WTC11 (cell line): ENCODE results near the gene ATP9B. TPM values are rescaled to one million over a fixed set of nuclear protein-coding genes. Genes with fewer than 3 reads are reported as not detected.

Experiments used
- ATAC-seq: fragments of 200-7000 bp; cut with Tn5 transposase; 2 replicates; pipeline ENCODE4 v1.10.0; 2021; ENCODE audit warnings: mild to moderate bottlenecking, moderate library complexity
- CTCF ChIA-PET: fragments of 300-600 bp; sonication (Branson Sonifier 250); formaldehyde crosslinking; loops from one replicate; lab custom pipeline; 2021; ENCODE audit warnings: antibody characterized with exemption; lab: Charles Lee
- POLR2A ChIA-PET: fragments of 350-600 bp; sonication (Branson Sonifier 250); formaldehyde crosslinking; loops from one replicate; lab custom pipeline; 2021; ENCODE audit warnings: antibody characterized with exemption; lab: Charles Lee
- DNase-seq: peaks from one replicate; pipeline ENCODE4 v3.0.0; 2021; ENCODE audit warnings: low spot score
- H3K27ac Mint-ChIP-seq: 2 replicates; pipeline ENCODE4 v1.8.0; 2021; ENCODE audit warnings: mixed read lengths
- H3K27me3 Mint-ChIP-seq: 2 replicates; pipeline ENCODE4 v1.8.0; 2021; ENCODE audit warnings: low read depth, mild to moderate bottlenecking, moderate library complexity, mixed read lengths
- H3K36me3 Mint-ChIP-seq: 2 replicates; pipeline ENCODE4 v1.8.0; 2021; ENCODE audit warnings: mixed read lengths
- H3K4me1 Mint-ChIP-seq: 2 replicates; pipeline ENCODE4 v1.8.0; 2022; ENCODE audit warnings: mixed read lengths
- H3K4me3 Mint-ChIP-seq: 2 replicates; pipeline ENCODE4 v1.8.0; 2021; ENCODE audit warnings: mild to moderate bottlenecking, moderate library complexity, mixed read lengths
- H3K9me3 Mint-ChIP-seq: 2 replicates; pipeline ENCODE4 v1.8.0; 2021; ENCODE audit warnings: mixed read lengths
- CBFB ChIP-seq: sonication (generic); formaldehyde crosslinking; IDR thresholded peaks from 2 replicates; pipeline ENCODE4 v1.8.1; 2022; ENCODE audit warnings: mild to moderate bottlenecking, low read depth, missing genetic modification reagents
- FOXK1 ChIP-seq: sonication (generic); formaldehyde crosslinking; IDR thresholded peaks from 2 replicates; pipeline ENCODE4 v1.8.0; 2022; ENCODE audit warnings: mild to moderate bottlenecking, moderate library complexity, missing genetic modification reagents
- FOXP4 ChIP-seq: sonication (generic); formaldehyde crosslinking; IDR thresholded peaks from 2 replicates; pipeline ENCODE4 v1.8.0; 2022; ENCODE audit warnings: mild to moderate bottlenecking, missing genetic modification reagents
- HMGA2 ChIP-seq: fragments of 250-450 bp; sonication (Bioruptor Pico); IDR thresholded peaks from 2 replicates; pipeline ENCODE4 v1.4.0; 2021; ENCODE audit warnings: mild to moderate bottlenecking, moderate library complexity
- KAT7 ChIP-seq: sonication (generic); formaldehyde crosslinking; IDR thresholded peaks from 2 replicates; pipeline ENCODE4 v1.8.1; 2023; ENCODE audit warnings: missing genetic modification reagents, mild to moderate bottlenecking, borderline replicate concordance
- MYBL2 ChIP-seq: sonication (generic); formaldehyde crosslinking; IDR thresholded peaks from 2 replicates; pipeline ENCODE4 v1.8.1; 2023; ENCODE audit warnings: mild to moderate bottlenecking, moderate library complexity, missing genetic modification reagents
- NFE2L1 ChIP-seq: sonication (generic); formaldehyde crosslinking; IDR thresholded peaks from 2 replicates; pipeline ENCODE4 v1.8.1; 2023; ENCODE audit warnings: missing genetic modification reagents
- RELA ChIP-seq: sonication (generic); formaldehyde crosslinking; IDR thresholded peaks from 2 replicates; pipeline ENCODE4 v1.8.1; 2022; ENCODE audit warnings: missing genetic modification reagents, mild to moderate bottlenecking, borderline replicate concordance
- SOX15 ChIP-seq: fragments of 250-450 bp; sonication (Bioruptor Pico); IDR thresholded peaks from 2 replicates; pipeline ENCODE4 v1.9.0; 2021; ENCODE audit warnings: mild to moderate bottlenecking
- TEAD1 ChIP-seq: sonication (generic); formaldehyde crosslinking; IDR thresholded peaks from 2 replicates; pipeline ENCODE4 v1.8.0; 2022; ENCODE audit warnings: mild to moderate bottlenecking, missing genetic modification reagents
- ZNF138 ChIP-seq: sonication (generic); formaldehyde crosslinking; conservative IDR thresholded peaks from 2 replicates; pipeline ENCODE4 v1.8.1; 2022; ENCODE audit warnings: mild to moderate bottlenecking, moderate library complexity, missing genetic modification reagents
- ZNF281 ChIP-seq: sonication (generic); formaldehyde crosslinking; IDR thresholded peaks from 2 replicates; pipeline ENCODE4 v1.8.0; 2023; ENCODE audit warnings: mild to moderate bottlenecking, missing genetic modification reagents
- ZNF396 ChIP-seq: fragments of 250-450 bp; sonication (Bioruptor Pico); IDR thresholded peaks from 2 replicates; pipeline ENCODE4 v1.8.0; 2021; ENCODE audit warnings: mild to moderate bottlenecking, moderate library complexity, borderline replicate concordance
- ZNF416 ChIP-seq: fragments of 250-450 bp; sonication (Bioruptor Pico); IDR thresholded peaks from 2 replicates; pipeline ENCODE4 v1.9.0; 2021; ENCODE audit warnings: mild to moderate bottlenecking, inconsistent platforms
- ZNF423 ChIP-seq: fragments of 250-450 bp; sonication (Bioruptor Pico); IDR thresholded peaks from 2 replicates; pipeline ENCODE4 v2.1.2; 2022; ENCODE audit warnings: mild to moderate bottlenecking, moderate library complexity
- total RNA-seq: library from RNA; stranded (reverse); gene quantifications from 3 replicates; pipeline ENCODE4 v1.2.3, GENCODE V29; 2021
- TF ChIP-seq, protein P1 (sequence below): sonication (generic); formaldehyde crosslinking; conservative IDR thresholded peaks from 2 replicates; pipeline ENCODE4 v1.8.1; 2022; ENCODE audit warnings: mild to moderate bottlenecking, missing genetic modification reagents
- TF ChIP-seq, protein P2 (sequence below): sonication (generic); formaldehyde crosslinking; IDR thresholded peaks from 2 replicates; pipeline ENCODE4 v1.8.1; 2023; ENCODE audit warnings: mild to moderate bottlenecking, missing genetic modification reagents
- TF ChIP-seq, protein P3 (sequence below): sonication (generic); formaldehyde crosslinking; conservative IDR thresholded peaks from 2 replicates; pipeline ENCODE4 v1.8.1; 2023; ENCODE audit warnings: mild to moderate bottlenecking, low read depth, missing genetic modification reagents, moderate library complexity
- TF ChIP-seq, protein P4 (sequence below): sonication (generic); formaldehyde crosslinking; IDR thresholded peaks from 2 replicates; pipeline ENCODE4 v1.8.1; 2022; ENCODE audit warnings: low read depth, missing genetic modification reagents, borderline replicate concordance

The ATP9B gene
- total RNA-seq, 1 experiment from 2014 or later, result 19.0 TPM

DNA sequence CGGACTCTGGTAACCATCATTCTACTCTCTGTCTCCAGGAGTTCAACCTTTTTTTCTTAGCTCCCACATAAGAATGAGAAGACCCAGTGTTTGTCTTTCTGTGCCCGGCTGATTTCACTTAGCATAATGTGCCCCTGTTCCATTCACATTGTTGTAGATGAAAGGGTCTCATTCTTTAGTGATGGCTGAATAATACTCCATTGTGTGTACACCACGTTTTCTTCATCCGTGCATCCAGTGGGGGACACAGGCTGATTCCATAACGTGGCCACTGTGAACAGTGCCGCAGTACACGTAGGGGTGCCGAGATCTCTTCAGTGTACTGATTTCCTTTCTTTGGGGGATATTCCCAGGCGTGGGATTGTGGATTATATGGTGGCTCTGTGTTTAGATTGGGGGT, 254.3 kb downstream of the ATP9B start:
- Mint-ChIP-seq H3K27me3 (no peaks in the 10 kb centered on the region), H3K4me1 (peaks cover 4% of the 10 kb centered on the region; the same call in 1 of the 2 replicates), H3K36me3 (peaks cover 7% of the 10 kb centered on the region), H3K9me3 (peaks cover 8% of the 10 kb centered on the region)
- POLR2A ChIA-PET, result no interaction called here
- DNase-seq, result no peak
- TF ChIP-seq KAT7 (CRISPR knock-in tag), result no peak
- TF ChIP-seq, all 79 proteins: peak for 0
- no peak for ATAC-seq
- H3K4me3 Mint-ChIP-seq, result no peak overlapping the region
- no peak overlapping the region for H3K27ac Mint-ChIP-seq
- CTCF ChIA-PET, result no interaction called here

- no peaks in the 10 kb centered on the region for H3K4me1 Mint-ChIP-seq
- ChIA-PET CTCF (no interaction called here), POLR2A (no interaction called here)
- DNase-seq (no peak), ATAC-seq (no peak)
- TF ChIP-seq, protein P1, sequence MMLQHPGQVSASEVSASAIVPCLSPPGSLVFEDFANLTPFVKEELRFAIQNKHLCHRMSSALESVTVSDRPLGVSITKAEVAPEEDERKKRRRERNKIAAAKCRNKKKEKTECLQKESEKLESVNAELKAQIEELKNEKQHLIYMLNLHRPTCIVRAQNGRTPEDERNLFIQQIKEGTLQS (CRISPR knock-in tag), result no peak
- no peak for TF ChIP-seq ZNF281 (CRISPR knock-in tag)
- no peak for TF ChIP-seq HMGA2 (CRISPR knock-in tag)
- TF ChIP-seq ZNF396 (CRISPR knock-in tag), result no peak
- TF ChIP-seq ZNF138 (CRISPR knock-in tag), result no peak
- no peak for TF ChIP-seq FOXP4 (CRISPR knock-in tag)
- no peak for TF ChIP-seq NFE2L1 (CRISPR knock-in tag)
- TF ChIP-seq, protein P2, sequence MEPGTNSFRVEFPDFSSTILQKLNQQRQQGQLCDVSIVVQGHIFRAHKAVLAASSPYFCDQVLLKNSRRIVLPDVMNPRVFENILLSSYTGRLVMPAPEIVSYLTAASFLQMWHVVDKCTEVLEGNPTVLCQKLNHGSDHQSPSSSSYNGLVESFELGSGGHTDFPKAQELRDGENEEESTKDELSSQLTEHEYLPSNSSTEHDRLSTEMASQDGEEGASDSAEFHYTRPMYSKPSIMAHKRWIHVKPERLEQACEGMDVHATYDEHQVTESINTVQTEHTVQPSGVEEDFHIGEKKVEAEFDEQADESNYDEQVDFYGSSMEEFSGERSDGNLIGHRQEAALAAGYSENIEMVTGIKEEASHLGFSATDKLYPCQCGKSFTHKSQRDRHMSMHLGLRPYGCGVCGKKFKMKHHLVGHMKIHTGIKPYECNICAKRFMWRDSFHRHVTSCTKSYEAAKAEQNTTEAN (CRISPR knock-in tag), result no peak
- no peak for TF ChIP-seq TEAD1 (CRISPR knock-in tag)
- no peak for TF ChIP-seq ZNF423 (CRISPR knock-in tag)
- TF ChIP-seq KAT7 (CRISPR knock-in tag), result no peak
- TF ChIP-seq MYBL2 (CRISPR knock-in tag), result no peak
- TF ChIP-seq RELA (CRISPR knock-in tag), result no peak
- no peak for TF ChIP-seq SOX15 (CRISPR knock-in tag)
- no peak for TF ChIP-seq ZNF416 (CRISPR knock-in tag)
- no peak for TF ChIP-seq CBFB (CRISPR knock-in tag)
- TF ChIP-seq, protein P3, sequence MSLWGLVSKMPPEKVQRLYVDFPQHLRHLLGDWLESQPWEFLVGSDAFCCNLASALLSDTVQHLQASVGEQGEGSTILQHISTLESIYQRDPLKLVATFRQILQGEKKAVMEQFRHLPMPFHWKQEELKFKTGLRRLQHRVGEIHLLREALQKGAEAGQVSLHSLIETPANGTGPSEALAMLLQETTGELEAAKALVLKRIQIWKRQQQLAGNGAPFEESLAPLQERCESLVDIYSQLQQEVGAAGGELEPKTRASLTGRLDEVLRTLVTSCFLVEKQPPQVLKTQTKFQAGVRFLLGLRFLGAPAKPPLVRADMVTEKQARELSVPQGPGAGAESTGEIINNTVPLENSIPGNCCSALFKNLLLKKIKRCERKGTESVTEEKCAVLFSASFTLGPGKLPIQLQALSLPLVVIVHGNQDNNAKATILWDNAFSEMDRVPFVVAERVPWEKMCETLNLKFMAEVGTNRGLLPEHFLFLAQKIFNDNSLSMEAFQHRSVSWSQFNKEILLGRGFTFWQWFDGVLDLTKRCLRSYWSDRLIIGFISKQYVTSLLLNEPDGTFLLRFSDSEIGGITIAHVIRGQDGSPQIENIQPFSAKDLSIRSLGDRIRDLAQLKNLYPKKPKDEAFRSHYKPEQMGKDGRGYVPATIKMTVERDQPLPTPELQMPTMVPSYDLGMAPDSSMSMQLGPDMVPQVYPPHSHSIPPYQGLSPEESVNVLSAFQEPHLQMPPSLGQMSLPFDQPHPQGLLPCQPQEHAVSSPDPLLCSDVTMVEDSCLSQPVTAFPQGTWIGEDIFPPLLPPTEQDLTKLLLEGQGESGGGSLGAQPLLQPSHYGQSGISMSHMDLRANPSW (CRISPR knock-in tag), result no peak
- no peak for TF ChIP-seq FOXK1
- TF ChIP-seq, protein P4, sequence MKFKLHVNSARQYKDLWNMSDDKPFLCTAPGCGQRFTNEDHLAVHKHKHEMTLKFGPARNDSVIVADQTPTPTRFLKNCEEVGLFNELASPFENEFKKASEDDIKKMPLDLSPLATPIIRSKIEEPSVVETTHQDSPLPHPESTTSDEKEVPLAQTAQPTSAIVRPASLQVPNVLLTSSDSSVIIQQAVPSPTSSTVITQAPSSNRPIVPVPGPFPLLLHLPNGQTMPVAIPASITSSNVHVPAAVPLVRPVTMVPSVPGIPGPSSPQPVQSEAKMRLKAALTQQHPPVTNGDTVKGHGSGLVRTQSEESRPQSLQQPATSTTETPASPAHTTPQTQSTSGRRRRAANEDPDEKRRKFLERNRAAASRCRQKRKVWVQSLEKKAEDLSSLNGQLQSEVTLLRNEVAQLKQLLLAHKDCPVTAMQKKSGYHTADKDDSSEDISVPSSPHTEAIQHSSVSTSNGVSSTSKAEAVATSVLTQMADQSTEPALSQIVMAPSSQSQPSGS (CRISPR knock-in tag), result no peak
- no peaks in the 10 kb centered on the region for H3K27me3 Mint-ChIP-seq
- no peak overlapping the region for H3K4me3 Mint-ChIP-seq
- H3K9me3 Mint-ChIP-seq, result peaks cover 8% of the 10 kb centered on the region
- peaks cover 16% of the 10 kb centered on the region for H3K36me3 Mint-ChIP-seq
- no peak overlapping the region for H3K27ac Mint-ChIP-seq
These were observed 257.4 kb downstream of the ATP9B start for GRCh38 chr18:79326413-79327198.
